Cardiac muscle cell (in vitro differentiated cells and primary cell): ENCODE data around the gene ARHGAP8. TPM values are rescaled to one million over a fixed set of nuclear protein-coding genes. Genes with fewer than 3 reads are reported as not detected.

ENCODE experiments used
- DNase-seq, 2 donors: peaks; one replicate each; pipeline versions ENCODE4 v3.0.0 to v3.0.0-alpha.2; 2010 to 2017; ENCODE audit warnings: low read depth in 1 of 2, low spot score in 1 of 2
- H3K27ac ChIP-seq: fragments of 200-600 bp; sonication (generic); 2 replicates; pipeline ENCODE4 v1.5.1; 2016
- H3K27me3 ChIP-seq: fragments of 200-600 bp; sonication (generic); 2 replicates; pipeline ENCODE4 v1.6.0; 2016; ENCODE audit warnings: control low read depth
- H3K36me3 ChIP-seq: fragments of 200-600 bp; sonication (generic); 2 replicates; pipeline ENCODE4 v1.5.1; 2016; ENCODE audit warnings: control low read depth
- H3K4me1 ChIP-seq: fragments of 200-600 bp; sonication (generic); 2 replicates; pipeline ENCODE4 v1.8.1; 2017; ENCODE audit warnings: low read depth, mild to moderate bottlenecking, mixed run types
- H3K4me3 ChIP-seq: fragments of 200-600 bp; sonication (generic); 2 replicates; pipeline ENCODE4 v1.5.1; 2016; ENCODE audit warnings: mild to moderate bottlenecking
- H3K9me3 ChIP-seq: fragments of 200-600 bp; sonication (generic); 2 replicates; pipeline ENCODE4 v1.5.1; 2017; ENCODE audit warnings: low read depth, mild to moderate bottlenecking, control low read depth
- CTCF ChIP-seq: IDR thresholded peaks from 2 replicates; pipeline ENCODE4 v1.5.1; 2012; ENCODE audit warnings: low read depth, mild to moderate bottlenecking, low read length
- polyA plus RNA-seq: library from polyadenylated mRNA; unstranded; fragments of >200 nt; fragmentation: Nextera tagmentation; extraction: Ambion mirVana; gene quantifications from 2 replicates; pipeline ENCODE4 v1.2.1, GENCODE V29; 2016
- total RNA-seq: library from RNA; depleted of rRNA; stranded (reverse); fragments of >200 nt; gene quantifications from 2 replicates; pipeline ENCODE4 v1.2.3, GENCODE V29; 2016

Gene ARHGAP8
- total and polyA plus RNA-seq, 2 experiments from 2014 or later = 1.2 to 2.4 TPM

DNA sequence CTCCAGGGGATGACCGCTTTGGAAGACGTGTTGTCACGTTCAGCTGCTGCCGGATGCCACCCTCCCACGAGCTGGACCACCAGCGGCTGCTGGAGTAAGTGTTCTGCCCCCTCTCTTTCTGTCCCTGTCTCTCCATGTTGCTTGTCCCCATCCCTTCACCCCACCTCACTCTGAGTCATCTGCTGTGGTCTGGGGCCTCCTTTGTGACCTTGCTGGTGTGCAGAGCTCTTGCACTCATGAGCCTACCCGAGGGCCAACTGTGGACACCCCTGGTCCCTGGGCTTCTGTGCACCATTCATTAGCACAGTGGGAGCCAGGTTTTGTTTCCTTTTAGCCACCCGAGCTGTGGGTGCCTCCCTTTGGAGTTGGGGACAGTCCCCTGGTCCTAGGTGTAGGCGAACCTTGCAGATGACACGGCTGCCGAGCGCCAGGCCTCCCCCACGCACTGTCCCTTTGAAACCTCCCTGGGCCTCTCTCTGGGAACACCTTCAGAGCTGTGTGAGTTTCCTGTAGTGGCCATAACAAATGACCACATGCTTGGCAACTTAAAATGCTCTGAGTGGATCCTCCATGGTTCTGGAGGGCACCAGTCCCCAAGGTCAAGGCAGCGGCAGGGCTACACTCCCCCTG is 49.8 kb downstream of the ARHGAP8 start:
- H3K27ac ChIP-seq = no peak overlapping the region
- H3K36me3 ChIP-seq = no peaks in the 10 kb centered on the region
- no peaks in the 10 kb centered on the region for H3K9me3 ChIP-seq
- H3K4me3 ChIP-seq = no peak overlapping the region
- H3K27me3 ChIP-seq = no peaks in the 10 kb centered on the region
- H3K4me1 ChIP-seq = no peaks in the 10 kb centered on the region
- no peak for TF ChIP-seq CTCF
- no peak for DNase-seq

GRCh38 chr22:44802956-44803355 is 50.6 kb downstream of the ARHGAP8 start:
- H3K9me3 ChIP-seq = no peaks in the 10 kb centered on the region
- no peak overlapping the region for H3K4me3 ChIP-seq
- no peaks in the 10 kb centered on the region for H3K27me3 ChIP-seq
- H3K27ac ChIP-seq = no peak overlapping the region
- DNase-seq = no peak
- H3K4me1 ChIP-seq = no peaks in the 10 kb centered on the region
- H3K36me3 ChIP-seq = no peaks in the 10 kb centered on the region
- no peak for TF ChIP-seq CTCF

GRCh38 chr22:44804327-44804726 is 52.0 kb downstream of the ARHGAP8 start:
- H3K36me3 ChIP-seq = no peaks in the 10 kb centered on the region
- no peak overlapping the region for H3K4me3 ChIP-seq
- H3K9me3 ChIP-seq = no peaks in the 10 kb centered on the region
- H3K27ac ChIP-seq = no peak overlapping the region
- H3K4me1 ChIP-seq = no peaks in the 10 kb centered on the region
- DNase-seq = no peak
- no peak for TF ChIP-seq CTCF
- H3K27me3 ChIP-seq = no peaks in the 10 kb centered on the region

DNA sequence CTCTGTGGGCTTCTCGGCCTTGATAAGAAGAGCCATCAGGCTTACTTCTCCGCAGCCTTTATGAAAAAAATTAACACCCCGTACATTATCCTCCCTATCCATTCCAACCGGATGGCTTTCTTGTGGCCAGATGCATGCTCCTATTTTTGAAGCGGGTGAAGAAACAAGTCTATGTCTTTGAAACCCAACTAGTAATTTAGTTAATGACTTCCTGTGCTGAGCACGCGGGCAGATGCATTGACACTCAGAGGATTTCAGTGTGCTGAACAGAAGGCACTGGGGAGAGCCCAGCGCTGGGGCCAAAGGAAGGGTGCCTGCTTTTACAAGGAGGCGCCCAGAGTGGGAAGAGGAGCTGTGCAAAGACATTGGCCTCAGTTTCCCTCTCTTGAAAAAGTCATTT is 53.3 kb downstream of the ARHGAP8 start:
- no peak for DNase-seq
- no peaks in the 10 kb centered on the region for H3K36me3 ChIP-seq
- H3K9me3 ChIP-seq = no peaks in the 10 kb centered on the region
- H3K27me3 ChIP-seq = no peaks in the 10 kb centered on the region
- no peak overlapping the region for H3K4me3 ChIP-seq
- H3K4me1 ChIP-seq = no peaks in the 10 kb centered on the region
- TF ChIP-seq CTCF = no peak
- H3K27ac ChIP-seq = no peak overlapping the region

GRCh38 chr22:44807232-44807631 is 54.9 kb downstream of the ARHGAP8 start:
- TF ChIP-seq CTCF = no peak
- no peak overlapping the region for H3K4me3 ChIP-seq
- no peaks in the 10 kb centered on the region for H3K9me3 ChIP-seq
- no peaks in the 10 kb centered on the region for H3K36me3 ChIP-seq
- H3K27ac ChIP-seq = no peak overlapping the region
- no peaks in the 10 kb centered on the region for H3K4me1 ChIP-seq
- no peaks in the 10 kb centered on the region for H3K27me3 ChIP-seq
- no peak for DNase-seq
